ENCODE results near the gene ADGRG2.

The ADGRG2 gene

DNA sequence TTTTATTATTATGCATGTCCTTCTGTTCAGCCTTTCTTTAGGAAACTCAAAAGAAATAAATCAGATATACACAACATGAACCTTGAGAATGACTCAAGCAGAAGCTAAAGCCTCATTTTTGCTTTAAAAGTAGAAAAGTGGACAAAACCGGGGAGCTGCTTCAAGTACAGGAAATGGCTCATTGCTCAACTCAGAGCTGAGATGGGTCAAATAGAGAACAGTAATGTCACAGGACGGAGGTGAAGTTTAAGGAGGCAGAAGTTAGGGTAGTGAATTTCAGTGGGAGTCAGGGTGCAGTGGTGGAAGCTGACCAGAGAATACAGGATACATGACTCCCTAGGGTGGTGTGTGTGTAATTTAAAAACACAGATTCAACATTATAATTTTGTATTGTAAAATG, 160.6 kb downstream of the ADGRG2 start:
- no peak for DNase-seq (ENCODE audit: low spot score)

GRCh38 chrX:18956303-18957032, 165.8 kb downstream of the ADGRG2 start:
- DNase-seq (ENCODE audit: low spot score), result no peak

GRCh38 chrX:18955676-18956075, 166.6 kb downstream of the ADGRG2 start:
- no peak for DNase-seq (ENCODE audit: low spot score)

DNA sequence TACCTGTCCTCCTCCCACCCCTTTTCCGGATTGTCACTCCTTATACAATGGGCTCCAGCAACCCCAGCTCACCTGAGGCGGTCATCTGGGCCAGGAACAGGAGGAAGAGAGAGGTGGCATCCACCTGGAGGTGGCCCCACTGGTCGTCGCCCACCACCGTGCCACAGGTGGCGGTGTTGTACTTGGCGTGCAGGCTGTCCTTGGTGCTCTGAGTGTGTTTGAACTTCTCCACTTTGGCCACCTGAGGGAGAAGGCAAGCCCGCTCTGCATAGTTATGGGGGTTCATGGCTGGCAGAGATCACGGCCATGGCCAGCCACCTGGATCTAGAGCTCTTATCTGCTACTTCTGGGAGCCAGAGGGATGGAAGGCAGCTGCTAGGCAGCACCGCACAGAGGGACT, 171.2 kb downstream of the ADGRG2 start:
- no peak for DNase-seq (ENCODE audit: low spot score)

DNA sequence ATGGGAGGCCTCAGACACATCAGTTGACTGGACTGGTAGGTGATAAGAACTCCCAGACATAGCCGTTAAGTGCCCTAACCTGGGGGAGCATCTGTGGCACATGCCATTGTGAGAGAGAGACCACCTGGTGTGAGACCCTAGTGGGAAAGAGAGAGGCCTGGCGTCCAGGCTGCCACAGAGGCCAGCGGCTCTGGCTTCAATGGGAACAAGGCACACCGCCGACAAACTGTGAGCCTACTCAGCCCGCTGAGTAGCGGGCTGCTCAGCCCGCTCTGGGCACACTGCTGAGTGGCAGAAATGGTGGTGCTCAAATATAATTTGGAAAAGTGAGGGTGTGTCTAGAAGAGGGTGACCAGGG, 172.3 kb downstream of the ADGRG2 start:
- no peak for DNase-seq (ENCODE audit: low spot score)

- no peak for DNase-seq (ENCODE audit: low spot score)
Observed at GRCh38 chrX:18949291-18949943, 172.9 kb downstream of the ADGRG2 start.

GRCh38 chrX:18946611-18947010, 175.7 kb downstream of the ADGRG2 start:
- no peak for DNase-seq (ENCODE audit: low spot score)

DNA sequence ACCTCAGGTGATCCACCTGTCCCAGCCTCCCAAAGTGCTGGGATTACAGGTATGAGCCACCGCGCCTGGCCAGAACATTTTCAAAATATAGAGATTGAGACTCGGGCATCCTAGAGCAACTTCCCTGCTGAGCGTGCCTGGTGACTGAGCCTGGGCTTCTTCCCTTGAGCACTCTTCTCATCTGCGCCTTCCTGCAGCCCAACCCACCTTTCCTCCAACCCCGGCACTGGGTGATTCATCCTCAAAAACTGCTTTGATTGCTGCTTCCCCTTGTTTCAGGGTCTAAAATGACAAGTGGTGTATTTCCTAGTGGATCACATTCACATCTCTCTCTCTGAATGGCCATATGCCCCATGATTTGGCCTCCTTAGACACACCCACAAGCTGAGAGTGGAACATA, 176.1 kb downstream of the ADGRG2 start:
- DNase-seq (ENCODE audit: low spot score), result no peak

DNA sequence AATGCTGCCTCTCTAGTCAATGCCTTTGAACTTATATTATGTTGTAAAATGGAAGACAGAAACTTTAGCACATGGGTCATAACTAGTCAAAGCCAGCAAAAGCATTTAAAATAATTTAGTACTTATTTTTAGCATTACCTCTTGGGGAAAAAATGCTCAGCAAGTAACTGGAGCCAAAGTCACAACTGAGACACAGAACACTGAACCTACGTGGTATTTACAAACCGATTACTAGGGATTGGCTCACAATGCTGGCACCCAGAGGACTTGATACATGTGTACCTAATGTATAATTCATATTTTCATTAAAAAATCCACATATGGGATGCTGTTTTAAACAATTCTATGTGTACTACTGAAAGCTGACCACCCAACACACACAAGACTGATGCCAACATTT, 176.8 kb downstream of the ADGRG2 start:
- DNase-seq (ENCODE audit: low spot score), result no peak

GRCh38 chrX:18944482-18944881, 177.8 kb downstream of the ADGRG2 start:
- DNase-seq (ENCODE audit: low spot score), result no peak

DNA sequence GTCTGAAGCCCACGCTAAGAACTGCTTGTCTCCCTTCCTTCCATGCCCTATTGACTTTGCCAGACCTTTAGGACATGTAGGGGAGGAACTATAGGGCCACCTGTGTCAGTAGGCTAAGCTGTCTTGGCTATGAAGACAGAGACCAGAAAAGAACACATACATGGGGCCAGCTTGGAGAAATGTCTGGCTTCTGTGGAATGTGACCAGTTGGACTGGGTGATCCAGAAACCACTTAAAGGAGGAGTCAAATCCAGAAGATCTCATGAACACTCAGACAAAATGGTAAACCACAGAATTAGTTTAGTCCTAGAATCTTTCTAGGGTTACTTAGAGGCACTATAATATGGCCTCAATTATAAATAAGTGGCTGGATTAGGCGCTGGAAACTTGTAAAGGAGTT, 180.4 kb downstream of the ADGRG2 start:
- DNase-seq (ENCODE audit: low spot score), result no peak

Data from SK-N-DZ (cell line).